HG02588 (cell line): ENCODE results near the gene DCAF8.

Experiments used
- ATAC-seq: cut with Tn5 transposase; IDR thresholded peaks from one replicate; pipeline ENCODE4 v1.9.1; 2021; ENCODE audit warnings: mild to moderate bottlenecking, moderate library complexity; ENCODE audit not compliant: unreplicated experiment

Gene DCAF8

DNA sequence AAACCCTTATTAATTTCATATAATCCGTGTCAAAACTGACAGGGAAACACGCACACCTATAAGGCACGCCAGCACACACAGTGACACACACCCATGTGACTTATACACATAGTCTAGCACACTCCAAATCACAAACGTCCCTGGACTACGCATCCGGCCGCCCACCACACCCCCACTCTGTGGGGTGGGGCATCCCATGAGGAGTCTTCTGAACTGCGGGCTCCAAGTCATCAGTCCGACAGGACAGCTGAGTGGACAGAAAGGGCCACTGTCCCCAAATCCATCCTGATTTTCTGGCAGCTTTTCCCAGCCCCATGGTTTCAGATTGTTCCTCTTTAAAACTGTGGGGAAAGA is 56.3 kb downstream of the DCAF8 start:
- peak; percentile 29 for ATAC-seq

DNA sequence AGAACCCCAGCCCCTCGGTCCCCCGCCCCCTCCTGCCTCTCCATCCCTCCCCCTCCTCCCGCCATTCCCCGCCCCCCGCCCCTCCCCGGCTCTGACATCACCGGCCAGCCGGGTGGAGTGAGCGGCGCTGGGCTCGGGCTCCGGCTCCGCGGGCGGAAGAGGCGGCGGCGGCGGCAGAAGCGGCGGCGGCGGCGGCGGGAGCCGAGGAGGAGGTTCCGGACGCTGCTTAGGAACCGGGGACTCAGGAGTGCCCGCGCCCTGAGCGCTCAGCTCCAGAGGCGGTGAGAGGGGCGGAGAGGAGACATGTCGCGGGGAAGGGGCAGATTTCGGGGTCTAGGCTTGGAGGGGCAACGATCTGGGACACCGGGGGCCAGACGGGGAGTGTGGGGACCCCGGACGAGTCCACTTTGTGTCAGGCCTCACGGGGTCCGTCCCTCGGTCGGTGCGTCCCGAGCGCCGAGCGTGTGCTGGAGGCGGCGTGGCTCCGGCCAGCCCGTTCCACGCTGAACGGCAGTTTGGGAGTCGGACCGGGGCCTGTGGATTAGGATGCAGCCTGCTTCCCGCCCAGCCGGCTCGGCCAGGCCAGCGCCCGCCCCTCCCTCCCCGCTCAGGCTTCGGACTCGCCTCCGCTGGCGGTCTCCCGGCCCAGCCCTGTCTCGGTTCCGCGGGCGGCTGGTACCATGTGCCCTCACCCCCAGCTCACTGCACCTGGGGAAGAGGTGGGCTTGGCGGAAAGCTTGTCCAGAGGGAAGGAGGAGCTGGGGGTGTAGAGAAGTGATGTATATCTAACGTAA is 56.9 kb downstream of the DCAF8 start, which contains the start of gene PEA15:
Gene PEA15, plus strand, starts transcription at position 143 of the 794 bp plus-strand sequence. CDS start 6,161 bp downstream, outside the sequence.
- peak; percentile 46 for ATAC-seq

DNA sequence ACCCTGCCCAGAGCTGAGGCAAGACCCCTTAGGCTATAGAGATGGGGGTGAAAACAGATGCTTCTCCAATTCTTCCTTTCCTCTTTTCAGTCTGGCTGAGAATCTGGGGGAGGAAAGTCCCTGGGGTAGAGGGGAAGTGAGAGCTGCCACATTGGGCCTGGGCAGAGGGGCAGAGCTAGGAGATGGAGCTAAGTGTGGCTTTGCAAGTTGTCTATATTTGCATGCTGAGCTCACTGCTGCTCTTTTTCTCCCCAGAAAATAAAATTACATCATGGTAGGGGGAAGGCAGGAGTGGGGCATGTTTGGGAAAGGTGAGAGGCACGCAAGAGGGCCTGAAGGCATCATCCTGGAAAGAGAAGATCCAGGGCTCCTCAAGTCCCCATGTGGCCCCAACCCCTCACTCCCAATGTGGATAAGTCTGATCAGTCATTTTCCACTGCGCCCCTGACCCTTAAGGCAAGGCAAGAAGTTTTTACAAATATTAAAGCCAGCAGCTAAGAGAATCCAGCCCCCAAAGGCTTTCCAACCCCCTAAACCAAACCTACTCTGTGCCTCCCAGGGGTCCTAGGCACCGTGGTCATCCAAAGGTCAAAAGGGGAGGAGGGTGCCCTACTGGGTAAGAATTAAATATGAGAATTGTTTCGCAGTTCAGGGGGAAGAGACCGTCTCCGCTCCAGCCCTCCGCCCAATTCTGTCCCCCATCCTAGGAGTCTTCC is 57.7 kb downstream of the DCAF8 start:
- peak; percentile 69 for ATAC-seq

DNA sequence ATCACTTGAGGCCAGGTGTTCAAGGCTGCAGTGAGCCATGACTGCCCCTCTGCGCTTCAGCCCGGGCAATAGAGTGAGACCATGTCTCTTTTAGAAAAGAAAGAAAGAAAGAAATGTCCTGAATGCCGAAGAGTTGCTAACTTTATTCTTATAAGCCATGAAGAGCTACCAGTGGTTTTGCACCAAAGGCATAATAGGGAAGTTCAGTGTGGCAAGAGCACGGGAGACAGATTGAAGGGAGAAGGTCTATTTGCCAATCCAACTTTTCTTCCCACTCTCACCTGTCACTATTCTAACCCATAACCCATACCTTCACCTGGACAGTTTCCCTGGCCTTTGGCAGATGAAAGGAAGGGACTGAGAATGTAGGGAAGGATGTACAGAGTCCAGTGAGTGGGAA is 61.6 kb downstream of the DCAF8 start:
- ATAC-seq = no peak

DNA sequence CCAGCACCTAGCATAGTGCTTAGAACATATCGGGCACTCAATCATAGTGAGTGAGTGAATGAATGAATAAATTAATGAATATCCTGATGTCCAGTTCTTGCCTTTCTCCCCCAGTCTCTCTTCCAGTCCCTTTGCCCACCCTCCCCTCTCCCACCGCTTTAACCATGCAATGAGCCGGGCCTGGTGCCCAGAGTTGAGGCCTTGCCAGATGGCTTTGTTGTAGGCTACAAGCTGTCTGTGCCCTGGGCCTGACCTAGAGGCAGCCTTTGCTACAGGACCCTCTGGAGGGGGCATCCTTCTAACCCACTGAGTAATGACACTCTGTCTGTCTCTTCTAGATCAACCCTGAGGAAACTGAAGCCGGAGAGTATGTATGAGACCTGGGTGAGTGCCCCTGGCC is 65.1 kb downstream of the DCAF8 start:
- no peak for ATAC-seq

DNA sequence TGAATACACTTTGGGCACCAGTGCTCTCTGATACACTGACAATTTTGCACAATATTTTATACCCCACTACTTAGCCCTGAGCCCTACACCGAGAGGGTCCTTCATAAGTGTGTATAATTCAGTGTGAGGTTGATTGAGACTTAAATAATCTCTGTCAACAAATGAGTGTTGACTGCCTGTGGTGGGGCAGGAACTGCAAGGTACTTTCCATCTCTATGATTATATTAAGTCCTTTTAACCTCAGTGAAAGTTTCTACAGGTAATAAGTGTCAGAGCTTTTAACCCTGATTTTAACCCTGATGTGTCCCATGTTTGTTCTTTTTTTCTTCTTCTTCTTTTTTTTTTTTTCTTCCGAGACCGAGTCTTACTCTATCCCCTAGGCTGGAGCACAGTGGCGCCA is 66.2 kb downstream of the DCAF8 start:
- no peak for ATAC-seq

DNA sequence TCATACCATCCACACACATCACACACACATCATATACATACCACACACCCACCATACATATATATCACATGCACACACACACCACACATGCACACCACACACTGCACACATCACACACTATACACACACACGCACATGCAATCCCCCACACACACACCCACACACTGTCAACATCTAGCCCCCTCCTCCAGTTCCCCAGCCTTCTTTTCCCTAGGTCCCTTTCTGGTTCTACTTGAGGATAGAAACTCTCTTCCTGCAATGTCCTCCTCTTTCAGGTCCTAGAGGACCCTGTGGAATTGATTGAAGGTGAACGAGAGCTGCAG is 67.7 kb downstream of the DCAF8 start:
- no peak for ATAC-seq

DNA sequence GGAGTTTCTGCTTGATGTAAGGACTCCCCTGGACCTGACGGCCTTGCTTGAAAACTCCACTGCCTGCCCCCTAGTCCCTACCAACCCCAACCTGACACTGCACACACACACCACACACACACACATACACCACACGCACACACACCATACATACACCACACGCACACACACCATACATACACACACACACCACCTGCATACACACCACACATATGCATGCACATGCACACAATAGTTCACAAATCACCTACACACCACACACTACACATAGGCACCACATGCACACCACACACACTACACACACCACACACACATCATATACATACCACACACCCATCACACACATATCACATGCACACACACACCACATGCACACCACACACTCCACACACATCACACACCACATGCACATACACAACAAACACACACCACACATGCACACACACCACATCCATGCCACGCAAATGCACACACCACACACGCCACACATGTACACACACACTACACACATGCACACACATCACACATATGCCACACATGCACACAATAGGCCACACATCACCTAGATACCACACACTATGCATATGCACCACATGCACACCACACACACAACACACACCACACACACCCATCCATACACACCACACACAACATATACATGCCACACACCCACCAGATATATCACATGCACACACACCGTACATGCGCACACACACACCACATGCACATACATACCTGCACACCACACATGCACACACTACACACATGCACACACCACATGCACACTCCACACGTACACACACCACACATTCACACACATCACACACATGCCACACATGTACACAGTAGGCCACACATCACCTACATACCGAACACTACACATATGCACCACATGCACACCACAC is 68.3 kb downstream of the DCAF8 start:
- ATAC-seq = no peak

DNA sequence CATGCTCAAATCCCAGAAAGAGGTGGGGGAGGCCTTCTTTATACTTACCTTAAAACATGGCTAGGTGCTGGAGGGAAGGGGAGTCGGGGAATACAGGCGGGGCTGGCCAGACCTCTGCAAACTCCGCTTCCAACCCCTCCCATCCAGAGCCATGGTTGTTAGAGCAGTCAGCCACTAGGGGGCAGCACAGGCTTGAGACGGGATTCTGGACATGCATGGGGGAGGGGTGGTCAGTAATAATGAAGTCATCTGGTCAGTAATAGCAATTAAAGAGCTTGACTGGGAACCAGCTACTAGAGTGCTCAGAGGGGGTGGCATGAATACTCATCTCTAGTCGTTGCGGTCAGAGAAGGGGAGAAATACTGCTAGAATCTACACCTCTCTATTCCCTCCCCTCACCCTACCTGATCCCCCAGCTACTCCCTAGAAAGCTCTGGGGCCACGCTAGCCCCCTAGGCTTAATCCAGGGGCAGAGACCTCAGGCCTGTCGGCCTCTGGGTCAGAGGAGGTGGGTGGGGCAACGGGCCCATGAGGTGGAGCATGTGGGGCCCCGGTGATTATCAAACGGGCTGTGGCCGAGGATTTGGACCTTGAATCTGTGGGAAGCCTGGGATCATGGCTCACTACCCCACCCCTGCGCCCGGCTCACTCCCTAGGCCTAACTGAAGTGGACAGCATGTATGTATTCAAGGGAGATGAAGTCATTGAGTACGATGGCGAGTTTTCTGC is 69.1 kb downstream of the DCAF8 start:
- ATAC-seq = no peak

DNA sequence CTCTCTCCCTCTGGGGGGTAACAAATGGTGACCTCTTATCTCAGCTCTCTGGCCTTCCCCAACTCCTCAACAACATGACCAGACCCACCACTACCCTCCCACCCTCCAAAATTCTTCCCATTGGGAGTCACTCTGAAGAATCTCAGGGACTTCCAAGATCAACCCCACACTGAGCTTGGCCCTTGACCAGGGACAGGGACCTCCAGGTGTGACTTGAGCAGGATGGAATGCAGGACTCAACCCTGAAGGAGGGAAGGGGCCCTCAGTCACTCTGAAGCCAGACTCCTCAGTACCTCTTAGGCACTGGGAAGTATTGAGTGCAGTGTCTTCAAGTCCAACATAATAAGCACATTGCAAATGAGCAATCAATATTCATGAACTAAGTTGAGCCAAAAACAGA is 70.1 kb downstream of the DCAF8 start:
- ATAC-seq = no peak

DNA sequence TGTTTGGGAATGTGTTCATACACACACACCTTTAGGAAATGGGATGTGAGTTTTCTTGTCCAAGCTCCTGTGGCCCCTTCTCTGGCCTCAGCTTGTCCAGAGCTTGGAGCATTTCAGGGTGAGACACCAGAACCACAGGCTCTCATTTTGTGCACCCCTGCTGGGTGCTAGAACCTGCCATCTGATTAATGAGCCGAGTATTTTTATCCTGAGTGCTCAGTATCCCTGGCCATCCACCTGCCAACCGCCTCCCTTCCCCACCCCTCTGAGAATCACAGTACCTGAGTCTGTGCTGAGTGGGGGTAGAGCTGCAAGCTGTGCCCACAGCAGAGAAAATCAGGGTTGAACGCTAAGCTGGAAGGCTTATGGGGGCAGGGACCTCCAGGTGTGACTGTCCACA is 70.6 kb downstream of the DCAF8 start:
- ATAC-seq = no peak

DNA sequence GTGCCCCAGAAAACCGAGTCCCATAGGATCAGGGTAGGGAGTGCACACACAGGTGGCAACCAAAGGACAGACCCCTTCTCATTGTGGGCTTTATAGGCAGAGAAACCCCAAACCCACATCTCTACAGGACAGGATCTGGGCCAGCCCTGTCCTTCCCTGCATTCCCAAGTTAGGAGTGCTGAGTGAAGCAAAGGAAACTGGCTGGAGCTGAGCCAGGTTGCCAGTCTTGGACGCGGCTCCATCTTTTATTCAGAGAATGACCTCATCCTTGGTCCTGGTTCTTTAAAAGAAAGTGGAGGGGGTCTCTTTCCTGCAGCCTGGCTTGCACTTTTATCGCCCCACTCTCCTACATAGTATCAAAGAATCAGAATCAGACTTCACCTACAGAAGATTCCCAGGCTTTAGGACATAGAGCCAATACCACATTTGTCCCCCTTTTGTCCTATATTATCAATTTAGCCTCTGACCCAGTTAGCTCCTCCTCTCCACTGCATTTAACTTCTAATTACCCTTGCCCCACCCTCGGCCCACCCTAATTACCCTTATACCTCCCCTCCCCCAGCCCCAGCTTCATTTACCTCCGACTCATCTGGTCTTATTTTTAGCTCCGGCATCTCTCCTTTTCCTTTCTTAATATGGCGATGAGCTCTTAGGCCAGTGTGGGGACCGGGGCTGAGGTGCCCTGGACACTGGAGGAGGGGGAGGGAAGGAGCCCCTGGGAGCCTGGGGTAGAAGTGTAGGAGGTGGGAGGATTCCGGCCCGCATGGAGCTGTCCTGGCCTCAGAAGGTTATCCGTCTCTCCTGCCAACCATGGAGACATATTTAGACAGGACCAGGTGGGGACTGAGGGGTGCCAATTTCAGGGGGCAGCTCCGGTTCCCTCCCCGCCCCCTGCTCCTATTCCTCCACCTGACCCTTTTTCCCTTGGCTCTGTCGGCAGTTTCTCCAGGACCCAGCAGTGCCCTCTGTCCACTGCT is 72.4 kb downstream of the DCAF8 start, which contains the start of gene CASQ1:
Gene CASQ1, plus strand, starts transcription at position 927 of the 977 bp plus-strand sequence. CDS start 177 bp downstream, outside the sequence.
- ATAC-seq = no peak

DNA sequence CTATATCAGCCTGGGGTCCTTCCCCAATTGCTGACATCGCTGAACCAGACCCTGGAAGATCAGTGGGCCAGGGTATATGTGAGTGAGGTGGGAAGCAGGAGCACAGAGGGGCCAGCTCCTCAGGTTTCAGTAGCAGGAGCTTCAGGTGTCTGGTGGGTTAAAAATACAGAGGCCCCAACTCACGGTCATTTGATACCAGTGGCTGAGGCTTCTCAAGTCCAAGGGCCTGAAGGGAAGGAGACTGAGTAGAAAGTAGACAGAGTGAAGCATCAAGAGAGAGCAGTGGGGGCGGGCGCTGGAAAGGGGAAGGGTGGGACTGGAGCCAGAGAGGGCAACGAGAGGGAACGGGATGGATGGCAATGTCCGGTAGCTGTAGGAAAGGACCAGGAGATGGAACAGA is 74.0 kb downstream of the DCAF8 start:
- no peak for ATAC-seq

DNA sequence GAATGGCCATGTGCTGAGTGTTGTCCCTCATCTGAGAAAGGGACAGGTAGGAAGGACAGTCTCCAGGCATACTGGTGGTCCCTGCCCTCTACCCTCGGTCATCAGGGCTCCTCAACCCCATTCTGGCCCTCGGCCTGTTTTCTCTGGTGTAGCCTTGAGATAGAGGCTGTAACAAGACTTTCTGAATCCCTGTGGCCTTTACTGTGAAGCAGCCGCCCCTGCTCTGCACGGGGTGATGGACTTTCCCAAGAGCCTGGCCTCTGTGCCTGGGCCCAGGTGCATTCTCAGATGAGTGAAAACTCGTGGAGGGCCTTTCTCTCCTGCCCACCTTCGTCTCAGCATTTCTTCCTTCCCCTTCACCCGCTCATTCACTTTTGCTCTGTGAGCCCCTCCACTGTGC is 74.9 kb downstream of the DCAF8 start:
- ATAC-seq = no peak

DNA sequence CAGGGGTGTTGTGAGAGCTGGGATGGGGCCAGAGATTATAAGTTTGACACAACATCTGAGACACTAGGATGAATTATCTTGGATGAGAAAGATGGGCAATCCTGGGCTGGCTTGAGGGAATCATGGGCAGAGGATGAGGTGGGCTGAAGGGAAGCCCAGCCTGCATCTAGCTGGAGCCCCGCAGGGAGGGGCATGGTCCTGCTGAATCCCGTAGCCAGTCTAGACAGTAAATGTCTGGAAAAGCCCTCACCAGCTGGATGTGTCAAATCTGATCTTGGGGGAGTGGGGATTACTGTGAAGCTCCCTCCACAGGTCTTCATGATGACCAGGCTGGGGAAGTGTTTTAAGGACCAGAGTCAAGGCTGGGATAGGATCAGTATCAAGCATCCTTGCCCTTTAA is 75.6 kb downstream of the DCAF8 start:
- ATAC-seq = no peak

DNA sequence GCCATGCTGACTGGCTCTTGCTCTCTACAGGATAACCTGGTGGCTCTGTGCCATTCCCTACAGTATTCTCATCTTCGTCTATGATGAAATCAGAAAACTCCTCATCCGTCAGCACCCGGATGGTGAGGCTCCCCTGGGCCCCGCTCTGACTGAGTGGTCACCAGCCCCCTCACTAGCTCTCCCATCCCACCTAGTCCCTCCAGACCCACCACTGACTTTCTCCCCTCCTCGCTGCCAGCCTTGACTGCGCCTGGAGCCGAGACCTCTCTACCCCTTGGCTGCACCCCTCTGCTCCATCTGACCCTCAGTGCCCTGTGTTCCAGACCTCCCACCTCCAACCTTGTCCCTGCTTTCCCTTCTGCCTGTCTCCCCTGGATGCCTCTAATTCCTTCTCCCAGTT is 76.1 kb downstream of the DCAF8 start:
- ATAC-seq = no peak

DNA sequence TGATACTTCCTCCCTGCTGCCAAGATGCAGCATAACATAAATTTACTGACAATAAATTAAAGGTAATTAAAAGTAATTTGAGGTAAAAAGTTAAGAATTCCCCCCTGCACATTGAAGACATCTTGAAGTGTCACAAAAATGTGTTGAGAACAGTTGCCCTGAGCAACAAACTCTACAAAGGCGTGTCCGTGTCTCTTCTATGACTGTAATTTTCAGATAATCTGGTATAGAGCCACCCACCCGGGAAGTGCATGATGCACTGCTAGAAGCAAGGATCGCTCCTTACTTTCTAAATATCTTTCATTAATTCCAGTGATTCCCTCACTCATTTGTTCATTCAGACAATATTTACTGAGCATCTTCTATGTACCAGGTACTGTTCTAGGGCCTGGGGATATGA is 83.0 kb downstream of the DCAF8 start:
- no peak for ATAC-seq

DNA sequence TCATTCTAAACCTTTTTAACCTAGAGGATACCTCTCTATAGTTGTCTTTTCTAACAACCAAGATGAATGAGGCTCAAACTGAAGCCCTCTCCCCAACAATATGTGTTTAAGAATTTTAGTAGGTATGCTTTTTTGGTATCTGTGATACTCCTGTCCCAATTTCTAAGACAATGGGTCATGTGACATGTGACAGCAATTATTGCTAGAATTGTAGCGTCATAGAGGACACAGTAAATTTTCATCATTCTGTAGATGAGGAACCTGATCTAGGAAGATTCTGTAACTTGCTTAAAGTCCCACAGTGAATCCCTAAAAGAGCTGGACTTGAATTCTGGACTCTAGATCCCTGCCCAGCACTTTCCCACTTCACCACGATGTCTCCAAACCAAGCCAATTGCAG is 83.6 kb downstream of the DCAF8 start:
- no peak for ATAC-seq

DNA sequence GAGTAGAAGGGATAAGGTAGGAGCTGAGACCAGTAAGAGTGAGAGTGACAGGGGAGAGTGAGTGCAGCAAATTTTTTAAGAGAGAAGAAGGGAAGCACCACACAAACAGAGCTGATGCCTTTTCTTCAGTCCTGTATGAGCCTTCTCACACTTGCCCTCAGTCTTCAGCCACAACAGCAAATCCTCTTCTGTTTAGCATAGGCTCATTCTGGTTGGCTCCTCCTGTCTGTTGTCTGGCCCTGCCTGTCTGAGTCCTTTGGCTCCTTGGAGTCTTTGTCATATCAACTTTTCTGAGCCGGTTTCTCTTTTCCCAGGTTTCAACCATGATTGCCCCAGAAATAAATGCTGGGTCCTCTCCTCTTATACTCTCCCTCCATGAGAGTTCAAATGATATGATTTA is 84.7 kb downstream of the DCAF8 start:
- ATAC-seq = no peak

DNA sequence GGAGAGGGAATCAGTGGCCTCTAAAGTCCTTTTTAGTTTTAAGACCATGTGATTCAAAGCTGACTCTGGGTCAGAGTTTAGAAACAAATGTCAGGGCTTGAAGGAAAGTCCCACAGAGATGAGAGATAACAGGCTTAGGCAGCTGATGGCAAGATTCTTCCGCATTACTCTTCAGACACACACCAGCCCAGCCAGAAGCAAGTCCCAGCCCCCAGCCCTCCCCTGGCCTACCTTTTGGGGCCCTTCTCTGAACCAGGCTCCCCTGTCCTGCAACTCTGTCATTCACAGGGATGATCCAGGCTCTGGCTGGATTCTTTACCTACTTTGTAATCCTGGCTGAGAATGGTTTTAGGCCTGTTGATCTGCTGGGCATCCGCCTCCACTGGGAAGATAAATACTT is 85.1 kb downstream of the DCAF8 start:
- no peak for ATAC-seq
